GM12892 (cell line): Measurements from ENCODE around the gene DIP2B.
"Not testable (repeated sequence)": the region's sequence is repeated elsewhere in the genome, so short reads cannot be mapped to it uniquely, and the experiment has no call there.

Source experiments
- DNase-seq: peaks from one replicate; pipeline ENCODE4 v3.0.0; 2011; ENCODE audit not compliant: insufficient read length
- FAIRE-seq: peaks from 2 replicates; lab custom pipeline; 2011; peaks lifted over from hg19 to GRCh38; lab: Jason Lieb, UNC
- POLR2A ChIP-seq: IDR thresholded peaks from 2 replicates; pipeline ENCODE4 v1.6.1; 2011; ENCODE audit warnings: low read depth, low read length, control low read depth
- POLR2AphosphoS5 ChIP-seq: IDR thresholded peaks from 2 replicates; pipeline ENCODE4 v1.6.1; 2011; ENCODE audit warnings: low read depth, low read length, control low read depth
- TAF1 ChIP-seq: IDR thresholded peaks from 2 replicates; pipeline ENCODE4 v1.6.1; 2011; ENCODE audit warnings: low read depth, mild to moderate bottlenecking, control low read depth, low read length, borderline replicate concordance

DIP2B gene

DNA sequence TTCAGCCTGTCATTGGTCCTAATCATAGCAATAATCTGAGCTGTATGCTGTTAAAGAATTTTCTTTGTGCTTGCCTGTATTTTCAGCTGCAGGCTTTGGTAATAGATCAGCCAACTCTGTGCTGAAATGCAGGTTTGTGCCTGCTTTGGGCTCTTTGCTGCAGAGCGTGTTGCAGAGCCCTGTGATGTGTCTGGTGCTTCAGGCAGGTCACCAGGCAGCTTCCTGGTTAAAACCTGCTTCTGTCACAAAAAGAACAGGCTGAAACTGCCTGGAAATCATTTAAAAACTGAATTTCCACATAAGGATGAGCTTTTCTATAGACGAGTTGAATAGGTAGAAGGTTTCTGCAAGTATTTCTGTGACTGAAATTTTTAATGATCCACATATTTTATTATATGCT is 3.1 kb downstream of the DIP2B start:
- no peak for DNase-seq
- TF ChIP-seq POLR2AphosphoS5 (no peak), TAF1 (no peak), POLR2A (no peak)
- FAIRE-seq: no peak

DNA sequence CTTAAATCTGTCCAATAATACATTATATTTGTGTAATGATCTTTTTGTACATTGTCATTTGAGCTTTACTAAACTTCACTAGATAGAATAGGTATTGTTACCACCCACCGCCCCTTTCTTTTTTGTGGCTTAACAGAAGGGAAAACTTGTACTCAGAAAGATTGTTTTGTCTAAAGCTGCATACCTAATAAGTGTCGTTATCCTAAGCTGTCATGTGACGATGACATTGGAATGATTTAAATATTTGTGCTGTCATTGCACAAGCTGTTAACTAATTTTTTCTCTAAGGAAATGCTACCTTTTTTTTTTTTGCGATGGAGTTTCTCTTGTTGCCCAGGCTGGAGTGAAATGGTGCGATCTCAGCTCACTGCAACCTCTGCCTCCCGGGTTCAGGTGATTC is 3.6 kb downstream of the DIP2B start:
- DNase-seq (no peak), FAIRE-seq (no peak)
- TF ChIP-seq POLR2AphosphoS5 (no peak), POLR2A (no peak), TAF1 (no peak)

- TF ChIP-seq POLR2AphosphoS5 (no peak), TAF1 (no peak), POLR2A (no peak)
- FAIRE-seq (no peak), DNase-seq (no peak)
These were observed 4.3 kb downstream of the DIP2B start for GRCh38 chr12:50508970-50509663.

GRCh38 chr12:50514526-50515276 is 9.9 kb downstream of the DIP2B start:
- no peak for FAIRE-seq
- TF ChIP-seq TAF1 (no peak), POLR2AphosphoS5 (no peak), POLR2A (no peak)
- no peak for DNase-seq

- DNase-seq: no peak
- TF ChIP-seq POLR2A: no peak
- TF ChIP-seq POLR2AphosphoS5: no peak
- TF ChIP-seq TAF1: no peak
- FAIRE-seq: no peak
These were observed 10.8 kb downstream of the DIP2B start for GRCh38 chr12:50515587-50515986.

- DNase-seq (peak; percentile 36), FAIRE-seq (peak; percentile 74)
- TF ChIP-seq POLR2AphosphoS5 (no peak), POLR2A (no peak), TAF1 (no peak)
These were observed 12.8 kb downstream of the DIP2B start for GRCh38 chr12:50517421-50518048.

DNA sequence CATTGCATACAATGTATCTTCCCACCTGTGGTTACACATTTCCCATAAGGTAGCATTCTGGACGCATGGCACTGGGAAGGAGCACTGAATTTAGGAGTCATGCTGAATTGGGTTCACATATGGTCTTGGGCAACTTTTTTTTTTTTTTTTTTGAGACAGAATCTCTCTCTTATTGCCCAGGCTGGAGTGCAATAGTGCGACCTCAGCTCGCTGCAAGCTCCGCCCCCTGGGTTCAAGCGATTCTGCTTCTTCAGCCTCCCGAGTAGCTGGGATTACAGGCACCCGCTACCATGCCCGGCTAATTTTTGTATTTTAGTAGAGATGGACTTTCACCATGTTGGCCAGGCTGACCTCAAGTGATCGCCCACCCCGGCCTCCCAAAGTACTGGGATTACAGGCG is 13.3 kb downstream of the DIP2B start:
- no peak for FAIRE-seq
- DNase-seq: no peak
- TF ChIP-seq POLR2AphosphoS5 (no peak), TAF1 (no peak), POLR2A (no peak)

- DNase-seq: no peak
- TF ChIP-seq POLR2A (no peak), TAF1 (no peak), POLR2AphosphoS5 (no peak)
- no peak for FAIRE-seq
These were observed 14.6 kb downstream of the DIP2B start for GRCh38 chr12:50519353-50519752.

DNA sequence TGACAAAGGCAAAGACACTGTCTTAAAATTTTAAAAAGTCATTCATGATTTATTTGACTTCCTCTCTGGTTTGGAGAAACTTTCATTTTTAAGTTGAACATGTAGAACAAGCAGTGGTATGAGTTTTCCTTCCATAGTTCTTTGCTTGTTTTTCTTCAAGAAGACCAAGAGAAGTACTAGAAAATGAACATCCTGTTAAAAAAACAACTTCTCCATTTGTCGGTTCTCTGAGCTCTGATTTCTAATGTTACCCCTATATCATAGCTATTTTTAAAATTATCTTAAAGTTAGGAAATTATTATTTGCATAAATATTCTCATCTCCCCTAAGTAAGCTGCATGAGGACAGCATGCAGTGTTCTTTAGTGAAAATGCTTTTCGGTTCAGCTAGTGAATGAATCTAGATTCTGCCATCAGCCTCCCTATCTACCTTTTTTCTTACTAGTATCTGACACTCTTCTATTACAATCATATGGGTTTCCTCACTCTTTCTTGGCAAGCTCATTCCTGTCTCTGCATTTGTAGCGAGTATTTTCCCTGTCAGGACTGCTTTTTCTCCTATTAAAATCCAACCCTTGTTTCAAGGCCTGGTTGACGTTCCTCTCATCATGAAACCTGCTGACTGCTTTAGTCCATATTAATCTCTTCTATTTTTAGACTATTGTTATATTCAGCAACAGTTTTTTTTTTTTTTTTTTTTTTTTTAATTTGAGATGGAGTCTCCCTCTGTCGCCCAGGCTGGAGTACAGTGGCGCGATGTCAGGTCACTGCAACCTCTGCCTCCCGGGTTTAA is 15.8 kb downstream of the DIP2B start:
- no peak for FAIRE-seq

DNA sequence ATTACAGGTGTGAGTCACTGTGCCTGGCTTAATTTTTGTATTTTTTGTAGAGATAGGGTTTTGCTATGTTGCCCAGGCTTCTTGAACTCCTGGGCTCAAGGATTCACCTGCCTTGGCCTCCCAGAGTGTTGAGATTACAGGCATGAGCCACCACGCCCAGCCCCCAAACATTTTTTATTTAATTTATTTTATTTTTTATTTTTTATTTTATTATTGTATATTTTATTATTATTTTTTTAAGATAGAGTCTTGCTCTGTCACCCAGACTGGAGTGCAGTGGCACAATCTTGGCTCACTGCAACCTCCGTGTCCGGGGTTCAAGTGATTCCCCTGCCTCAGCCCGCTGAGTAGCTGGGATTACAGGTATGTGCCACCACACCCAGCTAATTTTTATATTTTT is 17.0 kb downstream of the DIP2B start:
- DNase-seq, FAIRE-seq: not testable (repeated sequence)

More for the DNA sequence above, 15.8 kb downstream of the DIP2B start:
- no peak for DNase-seq
- no peak for TF ChIP-seq POLR2A
- TF ChIP-seq POLR2AphosphoS5: no peak
- TF ChIP-seq TAF1: no peak

GRCh38 chr12:50523772-50524171 is 19.0 kb downstream of the DIP2B start:
- DNase-seq: no peak
- no peak for TF ChIP-seq POLR2AphosphoS5
- no peak for TF ChIP-seq POLR2A
- TF ChIP-seq TAF1: no peak
- no peak for FAIRE-seq
